HG03571 (cell line): ENCODE results near the gene SDC3.

Experiments
- ATAC-seq: cut with Tn5 transposase; IDR thresholded peaks from one replicate; pipeline ENCODE4 v1.9.1; 2021; ENCODE audit not compliant: unreplicated experiment

SDC3 gene

DNA sequence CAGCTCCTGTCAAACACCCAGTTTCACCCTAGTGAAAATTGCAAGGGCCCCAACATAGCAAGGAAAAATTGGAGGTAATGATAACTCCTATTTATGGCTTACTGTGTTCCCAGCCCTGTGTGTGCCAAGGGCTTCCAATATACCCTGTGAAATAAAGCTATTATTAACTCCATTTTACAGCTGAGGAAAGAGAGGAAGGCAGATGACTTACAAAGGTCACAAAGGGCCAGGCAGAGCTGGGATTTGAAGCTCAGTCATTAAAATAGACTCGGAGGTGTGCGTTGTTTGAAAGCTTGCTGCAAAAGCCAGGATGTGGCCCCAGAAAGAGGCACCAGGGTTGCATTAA lies 20.2 kb upstream of the SDC3 start:
- no peak for ATAC-seq

- no peak for ATAC-seq
Observed at GRCh38 chr1:30928171-30928570, 19.6 kb upstream of the SDC3 start.

DNA sequence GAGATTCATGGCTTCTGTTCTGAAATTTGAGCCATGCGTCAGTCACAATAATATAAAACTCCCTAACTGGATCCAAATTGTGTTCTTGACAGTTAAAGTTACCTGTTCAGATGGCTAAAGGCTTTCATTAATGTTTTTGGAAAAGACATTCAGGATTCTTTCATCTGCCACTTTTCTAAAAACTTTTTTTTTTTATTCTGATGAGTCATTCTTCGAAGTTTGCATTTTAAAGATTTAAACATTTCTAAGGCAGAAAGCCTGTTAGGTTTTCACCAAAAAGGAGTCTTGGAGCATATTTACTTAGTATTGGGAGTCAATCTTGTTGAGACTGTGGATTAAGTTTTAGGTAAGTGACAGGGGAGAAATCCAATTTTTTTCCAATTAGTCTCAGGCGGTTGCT lies 18.9 kb upstream of the SDC3 start:
- no peak for ATAC-seq

DNA sequence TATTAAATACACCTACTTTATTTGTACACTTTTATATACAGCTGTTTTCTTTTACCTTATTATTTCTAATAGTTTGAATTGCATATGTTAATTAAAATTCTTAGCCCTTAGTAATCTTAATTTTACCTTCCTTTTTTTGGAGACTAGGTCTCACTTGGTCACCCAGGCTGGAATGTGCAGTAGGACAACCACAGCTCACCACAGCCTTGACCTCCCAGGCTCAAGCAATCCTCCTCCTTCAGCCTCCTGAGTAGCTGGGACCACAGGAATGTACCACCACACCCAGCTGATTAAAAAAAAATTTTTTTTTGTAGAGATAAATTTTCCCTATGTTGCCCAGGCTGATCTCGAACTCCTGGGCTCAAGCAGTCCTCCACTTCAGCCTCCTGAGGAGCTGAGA lies 15.0 kb upstream of the SDC3 start:
- ATAC-seq: no peak

DNA sequence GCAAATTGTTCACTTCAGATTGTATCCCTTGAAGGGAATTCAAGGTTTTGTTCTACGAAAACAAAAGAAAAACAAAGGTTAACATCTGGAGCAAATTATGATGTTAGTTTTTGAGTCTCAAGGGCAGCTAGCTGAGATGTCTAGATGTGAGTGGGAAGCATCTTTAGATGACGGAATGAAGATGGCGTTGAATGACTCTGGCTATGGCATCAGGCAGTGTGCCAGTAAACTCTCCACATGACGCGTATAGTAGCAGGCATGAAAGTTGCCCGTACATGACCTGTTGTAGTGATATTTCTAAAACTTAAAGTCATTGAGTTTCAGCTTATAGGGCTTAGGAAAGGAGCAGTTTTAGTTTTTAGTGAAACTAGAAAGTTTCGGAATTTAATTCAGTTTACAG lies 12.3 kb upstream of the SDC3 start:
- ATAC-seq: no peak

- ATAC-seq: no peak
Observed at GRCh38 chr1:30919025-30919881, 10.7 kb upstream of the SDC3 start.

DNA sequence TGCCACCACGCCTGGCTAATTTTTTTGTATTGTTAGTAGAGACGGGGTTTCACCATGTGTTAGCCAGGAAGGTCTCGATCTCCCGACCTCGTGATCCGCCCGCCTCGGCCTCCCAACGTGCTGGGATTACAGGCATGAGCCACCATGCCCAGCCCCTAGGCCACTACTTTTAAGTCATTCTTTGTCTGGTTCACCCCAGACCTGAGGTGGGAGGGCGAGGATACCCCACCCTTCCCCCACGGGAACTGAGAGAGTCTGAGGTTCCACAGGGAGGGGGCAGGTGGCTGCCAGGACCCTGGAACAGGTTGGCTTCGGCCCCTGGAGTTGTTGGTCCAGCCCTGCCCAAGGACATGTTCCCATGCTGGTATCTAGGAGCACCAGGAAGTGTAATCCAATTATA lies 7.7 kb upstream of the SDC3 start:
- ATAC-seq: no peak

- ATAC-seq: no peak
Observed at GRCh38 chr1:30915491-30916230, 7.1 kb upstream of the SDC3 start.

GRCh38 chr1:30914931-30915330 lies 6.4 kb upstream of the SDC3 start:
- ATAC-seq: no peak

- no peak for ATAC-seq
Observed at GRCh38 chr1:30914587-30914922, 6.0 kb upstream of the SDC3 start.

- no peak for ATAC-seq
Observed at GRCh38 chr1:30912913-30913652, 4.5 kb upstream of the SDC3 start.

DNA sequence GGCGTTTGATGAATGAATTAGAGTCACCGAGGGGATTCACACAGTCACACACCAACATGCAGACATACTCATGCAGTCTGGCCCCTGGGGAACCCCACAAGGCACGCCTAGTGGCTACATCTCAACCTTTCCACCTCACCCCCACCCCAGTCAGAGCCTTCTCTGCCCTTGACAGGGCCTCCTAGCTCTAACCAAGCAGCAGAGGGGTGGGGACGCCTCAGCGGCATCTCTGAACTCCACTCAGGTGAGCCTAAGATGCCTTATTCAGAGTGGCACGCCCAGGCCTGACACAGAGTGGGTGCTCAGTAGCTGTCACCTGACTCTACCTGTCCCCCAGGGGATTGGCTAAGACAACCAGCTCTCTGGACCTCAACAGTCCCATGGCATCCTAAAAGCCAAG lies 3.7 kb upstream of the SDC3 start:
- ATAC-seq: no peak

- no peak for ATAC-seq
Observed at GRCh38 chr1:30911059-30911954, 2.7 kb upstream of the SDC3 start.

- no peak for ATAC-seq
Observed at GRCh38 chr1:30909365-30910068, 959 bp upstream of the SDC3 start.

DNA sequence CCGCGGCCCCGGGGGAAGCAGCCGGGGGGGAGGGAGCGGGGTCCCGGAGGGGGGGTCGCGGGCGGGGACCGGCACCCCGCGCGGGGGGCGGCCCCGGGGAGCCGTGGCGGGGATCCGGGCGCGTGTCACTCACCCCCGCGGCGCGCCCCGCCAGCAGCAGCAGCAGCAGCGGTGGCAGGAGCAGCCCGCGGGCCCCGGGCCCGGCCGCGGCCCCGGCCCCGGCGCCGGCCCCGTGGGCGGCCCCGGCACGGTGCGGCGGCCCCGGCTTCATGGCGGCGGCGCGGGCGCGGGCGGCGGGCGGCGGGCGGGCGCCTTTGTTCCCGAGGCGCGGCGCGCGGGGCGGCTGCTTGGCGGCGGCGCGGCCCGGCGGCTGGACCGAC lies 252 bp downstream of the SDC3 start:
- ATAC-seq: no peak

- no peak for ATAC-seq
Observed at GRCh38 chr1:30907481-30908315, 860 bp downstream of the SDC3 start.

GRCh38 chr1:30906631-30907441 lies 1.7 kb downstream of the SDC3 start:
- ATAC-seq: no peak

- ATAC-seq: no peak
Observed at GRCh38 chr1:30905916-30906620, 2.5 kb downstream of the SDC3 start.
